ENCODE measurements around the gene RNASE13.

- TF ChIP-seq EHF (CRISPR knock-in tag; IDR thresholded peaks at IDR 0.05) (no peak), USF2 (IDR thresholded peaks at IDR 0.05) (no peak)
These were observed 41.3 kb upstream of the RNASE13 start for GRCh38 chr14:21075719-21076437.

All from A549 (cell line).